Coronary artery (tissue), 2 donors: ENCODE data around the gene PITPNB.

Experiments used
- DNase-seq: peaks from one replicate; pipeline ENCODE4 v3.0.0-alpha.2; 2017; ENCODE audit warnings: low spot score
- H3K27ac ChIP-seq, 2 donors: fragments of 200-600 bp; sonication (generic); one replicate each; pipeline ENCODE4 v1.5.1; 2016 to 2019
- H3K4me3 ChIP-seq: fragments of 200-600 bp; sonication (generic); 2 replicates; pipeline ENCODE4 v1.5.1; 2016; ENCODE audit warnings: mild to moderate bottlenecking, moderate library complexity
- TF ChIP-seq, protein P1 (sequence below): fragments of 200-600 bp; sonication (generic); IDR thresholded peaks from one replicate; pipeline ENCODE4 v1.5.1; 2019; ENCODE audit warnings: antibody characterized with exemption

Gene PITPNB

DNA sequence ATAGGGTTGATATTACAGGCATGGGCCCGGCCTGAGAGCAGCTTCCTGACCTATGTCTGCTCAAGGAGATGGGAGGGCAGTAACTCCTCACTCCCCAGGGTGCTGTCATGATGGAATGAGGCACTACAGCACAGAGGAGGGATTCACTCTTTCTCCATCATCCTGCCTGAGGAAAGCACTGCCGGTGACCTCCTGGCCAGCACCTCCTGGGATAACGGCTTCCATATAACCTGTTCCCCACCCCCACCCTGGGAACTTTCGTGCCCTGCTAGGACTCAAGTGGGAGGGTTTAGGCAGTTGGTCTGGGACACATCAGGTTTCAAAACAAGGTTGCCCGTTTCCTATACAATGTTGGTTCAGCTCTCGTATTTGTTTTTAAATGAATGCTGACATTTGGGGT, 74.8 kb downstream of the PITPNB start:
- TF ChIP-seq, protein P1, sequence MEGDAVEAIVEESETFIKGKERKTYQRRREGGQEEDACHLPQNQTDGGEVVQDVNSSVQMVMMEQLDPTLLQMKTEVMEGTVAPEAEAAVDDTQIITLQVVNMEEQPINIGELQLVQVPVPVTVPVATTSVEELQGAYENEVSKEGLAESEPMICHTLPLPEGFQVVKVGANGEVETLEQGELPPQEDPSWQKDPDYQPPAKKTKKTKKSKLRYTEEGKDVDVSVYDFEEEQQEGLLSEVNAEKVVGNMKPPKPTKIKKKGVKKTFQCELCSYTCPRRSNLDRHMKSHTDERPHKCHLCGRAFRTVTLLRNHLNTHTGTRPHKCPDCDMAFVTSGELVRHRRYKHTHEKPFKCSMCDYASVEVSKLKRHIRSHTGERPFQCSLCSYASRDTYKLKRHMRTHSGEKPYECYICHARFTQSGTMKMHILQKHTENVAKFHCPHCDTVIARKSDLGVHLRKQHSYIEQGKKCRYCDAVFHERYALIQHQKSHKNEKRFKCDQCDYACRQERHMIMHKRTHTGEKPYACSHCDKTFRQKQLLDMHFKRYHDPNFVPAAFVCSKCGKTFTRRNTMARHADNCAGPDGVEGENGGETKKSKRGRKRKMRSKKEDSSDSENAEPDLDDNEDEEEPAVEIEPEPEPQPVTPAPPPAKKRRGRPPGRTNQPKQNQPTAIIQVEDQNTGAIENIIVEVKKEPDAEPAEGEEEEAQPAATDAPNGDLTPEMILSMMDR = no peak
- Histone ChIP-seq H3K4me3 (no peak overlapping the region), H3K27ac (no peak overlapping the region)
- DNase-seq = peak; percentile 29

DNA sequence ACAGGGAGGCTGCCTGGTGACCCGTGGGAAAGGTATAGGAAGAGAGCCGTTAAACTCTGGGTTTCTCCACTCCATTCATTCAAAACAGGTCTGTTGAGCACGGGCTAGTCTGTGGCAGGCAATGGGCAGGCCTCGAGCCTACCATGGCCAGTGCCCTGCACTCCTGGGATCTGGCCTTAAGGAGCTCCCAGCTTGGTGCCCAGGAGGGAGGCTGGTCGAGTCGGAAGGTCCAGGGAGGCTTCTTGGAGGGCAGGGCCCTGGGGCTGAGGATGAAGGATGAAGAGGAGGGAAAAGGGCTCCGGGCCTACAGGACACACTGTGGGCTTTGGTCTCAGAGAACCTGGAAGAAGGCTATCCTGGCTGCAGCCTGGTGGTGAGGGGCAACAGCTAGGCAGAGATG, 75.6 kb downstream of the PITPNB start:
- TF ChIP-seq, protein P1 = no peak
- H3K4me3 ChIP-seq = no peak overlapping the region
- peak; percentile 64 for DNase-seq
- H3K27ac ChIP-seq = no peak overlapping the region

- no peak overlapping the region for H3K4me3 ChIP-seq
- TF ChIP-seq, protein P1 = no peak
- no peak for DNase-seq
- no peak overlapping the region for H3K27ac ChIP-seq
Observed at GRCh38 chr22:27842669-27843431, 76.2 kb downstream of the PITPNB start.

DNA sequence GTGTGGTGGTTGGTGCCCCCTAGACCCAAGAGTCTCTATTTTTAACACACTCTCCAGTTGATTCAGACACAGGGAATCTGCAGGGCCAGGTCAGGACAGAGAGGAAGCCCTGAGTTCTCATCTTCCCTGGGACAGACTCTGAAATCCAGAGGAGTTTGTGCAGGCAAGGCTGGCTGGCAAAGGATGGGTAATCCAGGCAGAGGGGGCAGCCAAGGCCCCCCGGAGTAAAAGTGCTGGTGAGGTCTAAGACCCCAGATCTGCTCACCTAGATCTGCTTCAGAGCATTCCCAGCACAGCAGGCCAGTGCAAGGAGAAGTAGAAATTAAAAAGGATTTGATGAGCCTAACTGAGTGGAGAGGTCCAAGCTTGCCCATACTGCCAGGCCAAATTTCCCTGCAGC, 76.9 kb downstream of the PITPNB start:
- no peak overlapping the region for H3K27ac ChIP-seq
- TF ChIP-seq, protein P1 = no peak
- DNase-seq = peak; percentile 70
- no peak overlapping the region for H3K4me3 ChIP-seq

- DNase-seq = peak; percentile 56
- H3K4me3 ChIP-seq = no peak overlapping the region
- TF ChIP-seq, protein P1 = no peak
- H3K27ac ChIP-seq = no peak overlapping the region
Observed at GRCh38 chr22:27840436-27840835, 78.6 kb downstream of the PITPNB start.

DNA sequence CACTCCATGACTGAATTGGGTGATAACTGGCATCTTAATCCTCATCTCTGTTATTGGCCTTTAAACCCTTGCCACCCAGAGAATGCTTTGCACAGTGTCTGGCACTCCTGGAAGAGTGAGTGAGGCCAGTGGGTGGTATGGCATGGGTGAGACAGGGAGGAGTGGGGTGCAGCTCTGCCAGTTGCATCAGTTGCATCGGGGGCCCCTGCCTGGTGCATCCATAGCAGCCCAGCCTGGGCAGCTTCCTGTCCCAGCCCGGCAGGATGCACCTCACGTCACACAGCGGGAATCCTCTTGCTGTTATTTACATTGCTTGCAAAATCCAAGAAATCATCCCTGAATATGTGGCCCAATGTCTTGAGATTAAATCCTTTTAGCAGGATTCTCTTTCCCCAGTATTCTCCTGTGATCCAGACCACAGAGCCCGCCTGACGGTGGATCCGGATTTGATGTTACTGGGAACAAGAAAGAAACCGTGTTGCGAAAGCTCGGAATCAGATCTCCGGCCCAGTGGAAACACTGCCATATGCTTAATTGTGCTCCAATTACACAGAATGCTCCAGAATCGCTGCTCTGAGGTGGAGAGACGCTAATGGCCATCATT, 79.9 kb downstream of the PITPNB start:
- DNase-seq = peak; percentile 28
- TF ChIP-seq, protein P1 = no peak
- Histone ChIP-seq H3K4me3 (no peak overlapping the region), H3K27ac (no peak overlapping the region)

GRCh38 chr22:27836181-27836580, 82.9 kb downstream of the PITPNB start:
- TF ChIP-seq, protein P1 = no peak
- no peak overlapping the region for H3K4me3 ChIP-seq

More at GRCh38 chr22:27836181-27836580, 82.9 kb downstream of the PITPNB start:
- H3K27ac ChIP-seq = no peak overlapping the region
- DNase-seq = peak; percentile 40
